HG02852 (cell line): Measurements from ENCODE around the gene PRMT7.
A peak's percentile ranks its signal among the peaks of the same experiment; 100 is the strongest.

Source experiments
- ATAC-seq: cut with Tn5 transposase; IDR thresholded peaks from one replicate; pipeline ENCODE4 v1.9.1; 2021; ENCODE audit warnings: mild to moderate bottlenecking, moderate library complexity; ENCODE audit not compliant: unreplicated experiment

The PRMT7 gene, protein sequence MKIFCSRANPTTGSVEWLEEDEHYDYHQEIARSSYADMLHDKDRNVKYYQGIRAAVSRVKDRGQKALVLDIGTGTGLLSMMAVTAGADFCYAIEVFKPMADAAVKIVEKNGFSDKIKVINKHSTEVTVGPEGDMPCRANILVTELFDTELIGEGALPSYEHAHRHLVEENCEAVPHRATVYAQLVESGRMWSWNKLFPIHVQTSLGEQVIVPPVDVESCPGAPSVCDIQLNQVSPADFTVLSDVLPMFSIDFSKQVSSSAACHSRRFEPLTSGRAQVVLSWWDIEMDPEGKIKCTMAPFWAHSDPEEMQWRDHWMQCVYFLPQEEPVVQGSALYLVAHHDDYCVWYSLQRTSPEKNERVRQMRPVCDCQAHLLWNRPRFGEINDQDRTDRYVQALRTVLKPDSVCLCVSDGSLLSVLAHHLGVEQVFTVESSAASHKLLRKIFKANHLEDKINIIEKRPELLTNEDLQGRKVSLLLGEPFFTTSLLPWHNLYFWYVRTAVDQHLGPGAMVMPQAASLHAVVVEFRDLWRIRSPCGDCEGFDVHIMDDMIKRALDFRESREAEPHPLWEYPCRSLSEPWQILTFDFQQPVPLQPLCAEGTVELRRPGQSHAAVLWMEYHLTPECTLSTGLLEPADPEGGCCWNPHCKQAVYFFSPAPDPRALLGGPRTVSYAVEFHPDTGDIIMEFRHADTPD

DNA sequence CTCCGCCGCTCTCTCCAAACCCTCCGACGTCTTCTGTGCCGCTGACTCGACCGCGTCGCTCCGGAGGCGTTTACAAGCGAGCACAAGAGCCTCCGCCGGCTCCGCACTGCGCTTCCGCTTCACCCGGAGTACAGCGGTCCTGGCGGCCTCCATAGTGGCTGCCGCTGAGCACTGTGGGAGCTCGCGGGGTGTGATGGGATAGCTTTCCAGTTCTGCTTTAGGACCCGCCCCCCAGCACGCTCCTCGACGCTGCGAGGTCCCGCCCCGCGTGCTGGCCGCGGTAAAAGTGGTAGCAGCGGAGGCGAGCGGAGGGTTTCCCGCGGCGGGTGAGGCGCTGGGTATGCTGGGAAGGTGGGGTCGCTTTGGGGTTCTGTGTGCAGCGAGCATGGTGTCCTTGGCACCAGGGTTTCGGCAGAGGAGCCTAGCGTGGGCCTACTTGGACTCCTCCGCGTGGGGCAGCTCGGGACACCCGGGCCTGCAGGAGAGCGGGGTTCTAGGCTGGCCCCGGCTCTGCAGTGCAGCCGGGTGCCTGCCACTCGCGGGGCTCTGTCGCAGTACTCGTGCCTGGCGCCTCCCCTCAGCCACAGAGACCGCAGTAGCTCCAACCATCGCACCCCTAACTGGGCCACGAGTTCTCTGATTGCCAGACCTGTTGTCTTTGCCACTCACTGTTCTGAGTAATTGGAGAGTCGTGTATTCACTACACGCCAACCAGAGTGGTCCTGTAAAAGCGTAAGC, at the start of gene PRMT7, which contains the start of gene SLC7A6OS:
TSS of gene PRMT7 (plus strand) at position 246 of the 738 bp plus-strand sequence. CDS start 4,961 bp downstream, outside the sequence.
TSS of gene SLC7A6OS (minus strand) at position 173 of the 738 bp plus-strand sequence. CDS start at position 153, 20 bp downstream.
- peak; percentile 97 for ATAC-seq

DNA sequence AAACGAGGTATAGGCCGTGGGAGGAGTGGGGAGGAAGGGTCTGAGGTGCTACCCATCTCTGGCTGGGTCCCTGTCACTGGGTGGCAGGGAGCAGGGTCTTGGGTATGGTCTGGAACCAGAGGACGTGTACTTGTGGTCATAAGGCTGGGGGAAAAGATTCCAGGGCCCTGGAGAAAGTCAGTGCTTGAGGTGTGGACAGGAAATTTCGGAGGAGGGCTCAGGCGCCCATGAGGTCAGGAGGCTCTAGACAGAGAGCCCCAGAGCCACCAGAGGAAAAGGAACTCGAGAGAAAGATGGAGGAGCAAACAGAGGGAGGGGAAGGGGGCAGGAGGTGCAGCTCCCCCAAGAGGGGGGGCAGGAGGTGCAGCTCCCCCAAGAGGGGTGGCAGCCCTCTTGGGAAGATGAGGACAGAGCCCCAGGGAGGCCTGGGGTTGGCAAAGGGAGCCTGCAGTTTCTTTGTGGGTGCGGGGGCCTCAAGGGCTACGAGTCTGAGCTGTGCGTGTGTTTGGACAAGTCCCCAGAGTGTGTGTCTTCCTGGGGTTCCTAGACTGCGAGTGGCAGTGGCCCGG, 47.2 kb upstream of the PRMT7 start:
- ATAC-seq = peak; percentile 5

DNA sequence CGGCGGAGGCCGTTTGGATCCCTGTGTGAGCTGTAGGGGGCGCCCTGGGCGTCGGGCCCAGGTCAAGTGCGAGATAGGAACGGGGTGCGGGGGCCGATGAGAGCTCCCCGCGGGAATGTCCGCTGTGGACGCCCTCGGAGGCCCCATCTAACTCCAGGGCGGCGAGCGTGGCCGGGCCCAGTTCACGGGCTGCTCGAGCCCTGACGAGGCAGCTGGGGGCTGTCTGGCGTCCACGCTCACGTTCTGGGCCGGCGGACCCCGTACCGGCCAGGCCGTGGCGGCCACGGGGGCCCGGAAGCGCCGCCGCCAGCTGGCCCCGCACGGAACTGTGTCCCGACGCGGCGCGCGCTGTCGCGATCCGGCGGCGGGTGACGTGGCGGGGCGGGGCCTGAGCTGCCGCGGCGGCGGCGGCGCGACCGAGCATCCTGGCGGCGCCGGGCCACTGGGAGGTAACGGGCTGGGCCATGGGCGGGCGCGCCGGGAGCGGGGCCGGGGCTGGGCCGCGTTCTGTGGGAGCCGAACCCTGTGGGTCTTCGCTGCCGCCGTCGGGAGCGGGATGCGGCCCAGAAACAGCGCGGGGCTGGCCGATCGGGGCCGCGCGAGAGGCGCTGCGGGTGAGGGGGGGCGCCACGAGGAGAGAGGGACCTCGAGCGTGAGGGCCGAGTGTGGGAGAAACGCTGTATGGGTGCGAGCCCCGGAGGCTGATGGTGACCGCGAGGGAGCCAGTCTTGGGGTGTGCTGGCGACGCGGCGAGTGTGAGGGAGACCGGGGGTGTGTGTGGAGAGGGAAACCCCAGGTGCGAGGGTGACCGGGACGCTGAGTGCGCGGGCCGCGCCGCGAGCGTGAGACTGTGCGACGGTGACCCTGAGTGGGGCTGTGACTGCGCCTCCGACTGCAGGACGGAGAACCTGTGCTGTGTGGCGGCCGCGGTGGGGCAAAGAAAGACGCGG, 46.4 kb upstream of the PRMT7 start, which contains the start of gene SLC7A6:
TSS of gene SLC7A6 (plus strand) at position 399 of the 950 bp plus-strand sequence. CDS start 10,201 bp downstream, outside the sequence.
- peak; percentile 69 for ATAC-seq

DNA sequence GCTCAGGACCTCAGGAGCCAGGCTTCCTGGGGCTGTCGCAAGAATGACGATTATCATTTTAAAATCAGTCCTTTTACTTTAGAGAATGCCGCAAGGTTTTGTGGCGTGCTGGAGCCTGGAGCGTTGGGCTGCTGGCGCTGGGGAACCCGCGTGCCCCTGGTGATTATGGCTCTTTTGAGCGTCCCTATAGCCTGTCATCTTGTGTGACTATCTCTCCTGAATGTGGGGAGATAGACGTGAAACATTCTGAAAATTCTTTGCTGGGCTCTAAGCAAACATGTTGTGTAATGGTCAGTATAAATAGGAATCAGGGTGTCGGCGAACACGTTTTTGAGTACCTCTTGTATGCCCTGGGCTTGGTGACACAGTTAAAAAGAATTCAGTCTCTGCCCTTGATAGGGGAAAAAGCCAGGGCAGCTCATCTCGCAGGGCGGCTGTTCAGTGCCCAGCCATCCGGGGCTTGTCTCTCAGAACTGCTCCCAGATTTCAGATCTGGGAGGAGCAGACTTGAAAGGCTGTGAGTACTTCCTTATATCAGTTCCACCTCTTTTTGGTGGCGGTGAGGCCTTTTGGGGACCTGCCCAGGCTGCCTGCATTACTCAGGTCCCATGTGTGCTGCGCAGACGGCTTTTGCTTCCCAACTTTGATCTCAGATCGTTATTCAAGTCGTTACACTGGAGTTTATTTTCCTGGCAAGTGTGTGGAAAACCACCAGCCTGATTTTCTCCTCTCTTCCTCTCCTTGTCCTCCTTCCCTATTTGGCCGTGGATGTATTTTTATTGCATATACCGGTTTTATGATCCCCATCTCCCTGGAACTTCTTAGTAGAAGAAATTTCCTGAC, 45.5 kb upstream of the PRMT7 start:
- no peak for ATAC-seq

DNA sequence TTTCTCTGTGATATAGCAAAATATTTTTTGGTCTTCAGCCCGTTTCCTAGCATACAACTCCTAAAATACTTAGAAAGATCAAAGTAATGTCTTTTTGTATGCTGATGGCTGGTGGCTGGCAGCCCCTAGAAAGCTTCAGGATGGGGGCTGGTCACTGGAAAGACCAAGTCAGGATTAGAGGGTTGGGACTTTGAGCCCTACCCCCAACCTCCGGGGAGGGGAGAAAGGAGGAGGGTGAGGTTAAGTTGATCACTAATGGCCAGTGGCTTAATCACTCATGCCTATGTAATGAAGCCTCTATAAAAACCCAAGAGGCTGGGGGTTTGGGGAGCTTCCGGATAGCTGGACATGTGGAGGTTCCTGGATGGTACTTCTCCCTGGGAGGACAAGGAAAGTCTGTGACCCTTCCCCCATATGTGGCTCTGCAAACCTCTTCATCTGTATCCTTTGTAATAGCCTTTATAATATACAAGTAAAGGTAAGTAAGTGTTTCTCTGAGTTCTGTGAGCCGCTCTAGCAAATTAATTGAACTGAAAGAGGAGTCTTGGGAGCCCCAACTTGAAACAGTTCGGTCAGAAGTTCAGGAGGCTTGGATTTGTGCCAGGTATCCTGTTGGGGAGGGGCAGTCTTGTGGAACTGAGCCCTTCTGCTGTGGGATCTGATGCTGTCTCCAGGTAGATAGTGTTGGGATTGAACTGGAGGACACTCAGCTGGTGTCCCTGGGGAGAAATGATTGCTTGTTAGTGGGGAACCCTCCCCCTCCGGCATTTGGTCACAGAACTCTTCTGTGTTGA, 43.0 kb upstream of the PRMT7 start:
- ATAC-seq = no peak

DNA sequence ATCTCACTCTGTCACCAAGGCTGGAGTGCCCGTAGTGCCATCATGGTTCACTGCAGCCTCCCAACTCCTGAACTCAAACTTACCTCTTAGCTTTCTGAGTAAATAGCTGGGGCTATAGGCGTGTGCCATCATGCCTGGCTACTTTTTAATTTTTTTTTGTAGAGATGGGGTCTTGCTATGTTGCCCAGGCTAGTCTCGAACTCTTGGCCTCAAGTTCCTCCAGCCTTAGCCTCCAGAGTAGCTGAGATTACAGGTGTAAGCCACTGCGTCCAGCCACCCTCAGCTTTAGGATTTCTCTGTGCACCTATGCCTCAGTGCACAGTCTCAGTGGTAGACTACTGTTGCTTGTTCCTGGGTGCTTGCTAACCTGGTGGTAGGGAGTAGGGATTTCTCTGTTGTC, 41.0 kb upstream of the PRMT7 start:
- no peak for ATAC-seq

DNA sequence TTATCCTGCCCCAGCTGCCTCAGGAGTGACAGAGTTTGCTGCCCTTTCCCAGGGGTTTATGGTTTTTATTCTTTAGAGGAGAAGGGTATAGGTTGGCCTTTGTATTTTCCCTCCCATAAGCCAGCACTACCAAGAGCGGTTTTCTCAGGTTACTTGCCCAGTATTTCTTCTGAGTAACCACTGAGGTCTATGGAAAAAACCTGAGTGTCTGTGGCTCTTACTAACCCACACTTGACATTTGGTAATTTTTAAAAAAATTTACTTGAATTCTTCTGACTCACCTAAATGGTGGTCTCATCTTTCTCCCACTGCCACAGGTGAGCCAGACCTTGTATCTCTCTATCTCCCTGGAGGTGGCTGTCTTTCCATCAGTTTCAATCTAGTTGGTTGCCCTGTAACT, 40.5 kb upstream of the PRMT7 start:
- no peak for ATAC-seq

DNA sequence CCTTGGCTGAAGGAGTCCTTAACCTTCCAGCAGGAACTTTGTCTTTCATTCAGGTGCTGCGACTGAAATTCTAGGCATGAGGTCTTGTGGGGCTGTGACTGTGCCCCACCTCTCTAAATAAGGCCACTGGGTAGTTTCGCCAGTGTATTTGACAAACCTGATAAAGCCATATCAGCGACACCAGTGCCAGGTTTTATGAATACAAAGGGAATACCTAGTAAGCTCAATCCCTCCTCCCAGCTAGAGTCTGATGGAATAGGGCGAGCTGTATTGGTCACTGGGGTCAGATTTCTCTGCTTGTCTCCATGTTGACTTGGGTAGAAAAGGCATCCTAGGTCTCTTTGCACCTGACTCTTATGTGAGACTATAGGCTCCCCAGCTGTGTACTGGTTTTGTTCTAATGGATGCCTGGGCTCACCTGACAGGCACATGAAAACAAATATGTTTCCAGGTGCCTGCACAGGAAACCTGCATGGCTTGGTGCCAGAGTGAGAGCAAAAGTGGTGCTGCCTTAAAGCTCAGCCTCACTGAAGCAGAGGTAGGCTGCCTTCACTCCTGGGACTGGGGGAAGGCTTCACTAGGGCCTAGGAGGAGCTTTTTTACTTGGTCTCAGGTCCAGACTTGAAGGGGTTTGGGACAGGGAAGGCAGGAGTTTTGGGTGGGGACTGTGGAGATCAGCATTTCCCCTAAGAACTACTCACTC, 38.2 kb upstream of the PRMT7 start:
- ATAC-seq = no peak

DNA sequence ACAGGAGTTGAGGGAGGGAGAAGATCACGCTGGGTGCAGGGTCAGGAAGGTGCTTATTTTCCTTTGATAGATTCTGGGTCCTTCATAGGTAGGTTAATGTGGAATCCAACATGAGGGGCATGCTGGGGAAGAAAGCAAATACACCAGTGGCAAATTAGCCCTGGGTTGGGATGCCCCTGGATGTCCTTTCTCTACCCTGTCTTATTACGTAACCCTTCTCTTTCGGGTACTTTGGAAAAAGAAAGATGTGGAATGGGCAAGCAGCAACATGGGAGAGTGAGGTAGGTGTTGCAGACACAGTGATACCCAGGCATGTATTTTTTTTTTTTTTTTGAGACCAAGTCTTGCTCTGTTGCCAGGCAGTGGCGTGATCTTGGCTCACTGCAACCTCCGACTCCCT, 37.4 kb upstream of the PRMT7 start:
- no peak for ATAC-seq

DNA sequence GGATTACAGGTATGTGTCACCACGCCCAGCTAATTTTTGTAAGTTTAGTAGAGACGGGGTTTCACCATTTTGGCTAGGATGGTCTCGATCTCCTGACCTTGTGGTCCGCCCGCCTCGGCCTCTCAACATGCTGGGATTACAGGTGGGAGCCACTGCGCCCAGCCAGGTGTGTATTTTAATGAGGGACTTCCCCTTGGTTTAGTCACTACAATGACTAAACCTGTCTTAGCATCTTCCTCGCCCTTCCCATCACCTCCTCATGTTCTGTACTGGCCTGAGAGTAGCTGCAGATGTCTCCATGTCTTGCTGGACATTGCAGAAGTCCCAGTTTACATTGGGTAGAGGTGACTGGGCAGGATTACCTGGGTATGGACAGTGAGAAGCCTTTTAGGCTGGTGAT, 36.9 kb upstream of the PRMT7 start:
- ATAC-seq = no peak

DNA sequence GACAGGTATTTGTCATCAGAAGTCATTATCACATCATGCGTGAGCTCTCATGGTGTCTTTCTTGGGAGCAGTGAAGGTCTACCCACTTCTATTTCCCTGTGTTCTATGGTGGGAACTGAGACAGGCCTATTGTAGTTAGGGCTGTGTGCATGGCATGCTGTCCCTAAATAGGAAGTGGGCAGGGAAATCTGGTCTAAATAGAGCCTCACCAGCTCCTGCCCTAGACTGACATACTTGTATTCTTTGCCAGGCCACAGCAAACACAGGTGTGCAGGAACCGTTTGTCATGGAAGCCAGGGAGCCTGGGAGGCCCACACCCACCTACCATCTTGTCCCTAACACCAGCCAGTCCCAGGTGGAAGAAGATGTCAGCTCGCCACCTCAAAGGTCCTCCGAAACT, 36.4 kb upstream of the PRMT7 start:
- ATAC-seq = no peak

DNA sequence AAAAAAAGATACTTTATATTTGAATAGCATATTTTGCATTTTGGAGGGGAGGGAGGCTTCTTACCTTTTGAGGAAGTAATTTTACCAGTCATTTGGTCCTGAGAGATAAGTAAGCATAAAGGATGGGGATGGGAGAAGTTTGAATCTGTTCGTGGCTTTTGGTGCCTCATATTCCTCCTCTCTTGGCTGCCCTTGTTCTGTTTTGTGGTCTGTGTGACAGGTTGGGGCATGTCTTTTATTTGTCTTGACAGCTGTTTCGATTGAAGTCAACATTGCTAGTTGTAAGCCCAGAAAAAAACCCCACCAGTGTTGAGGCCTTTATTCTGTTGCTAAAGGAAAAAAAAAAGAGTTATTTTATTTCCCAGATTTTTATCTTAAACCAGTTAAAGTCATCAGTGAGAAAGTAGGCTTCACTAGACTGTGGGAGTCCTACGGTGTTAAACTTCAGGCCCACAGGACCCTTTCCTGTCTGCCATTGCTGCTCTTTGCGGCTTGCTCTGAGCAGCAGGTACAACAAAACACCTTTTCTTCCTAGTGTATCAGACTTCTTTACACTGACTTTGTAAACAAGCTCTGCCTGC, 35.1 kb upstream of the PRMT7 start:
- peak; percentile 69 for ATAC-seq

DNA sequence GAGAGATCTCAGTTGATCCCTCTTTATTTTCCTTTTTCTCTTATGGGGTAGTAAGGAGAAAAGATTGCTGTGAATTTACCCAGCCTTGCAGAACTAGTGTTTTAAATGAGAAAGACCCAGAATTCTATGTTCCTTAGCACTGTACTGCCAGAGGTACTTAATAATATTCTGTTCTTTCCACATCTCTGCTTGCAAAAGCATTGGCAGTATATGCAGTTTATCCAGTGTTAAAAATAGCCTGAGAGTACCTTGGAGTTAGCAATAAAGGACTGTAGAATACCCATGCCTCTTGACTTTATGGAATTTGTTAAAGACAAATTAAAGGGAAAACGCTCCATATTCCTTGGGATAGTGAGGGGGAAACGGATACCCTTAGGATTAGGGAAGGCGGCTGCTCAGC, 34.6 kb upstream of the PRMT7 start:
- ATAC-seq = no peak

DNA sequence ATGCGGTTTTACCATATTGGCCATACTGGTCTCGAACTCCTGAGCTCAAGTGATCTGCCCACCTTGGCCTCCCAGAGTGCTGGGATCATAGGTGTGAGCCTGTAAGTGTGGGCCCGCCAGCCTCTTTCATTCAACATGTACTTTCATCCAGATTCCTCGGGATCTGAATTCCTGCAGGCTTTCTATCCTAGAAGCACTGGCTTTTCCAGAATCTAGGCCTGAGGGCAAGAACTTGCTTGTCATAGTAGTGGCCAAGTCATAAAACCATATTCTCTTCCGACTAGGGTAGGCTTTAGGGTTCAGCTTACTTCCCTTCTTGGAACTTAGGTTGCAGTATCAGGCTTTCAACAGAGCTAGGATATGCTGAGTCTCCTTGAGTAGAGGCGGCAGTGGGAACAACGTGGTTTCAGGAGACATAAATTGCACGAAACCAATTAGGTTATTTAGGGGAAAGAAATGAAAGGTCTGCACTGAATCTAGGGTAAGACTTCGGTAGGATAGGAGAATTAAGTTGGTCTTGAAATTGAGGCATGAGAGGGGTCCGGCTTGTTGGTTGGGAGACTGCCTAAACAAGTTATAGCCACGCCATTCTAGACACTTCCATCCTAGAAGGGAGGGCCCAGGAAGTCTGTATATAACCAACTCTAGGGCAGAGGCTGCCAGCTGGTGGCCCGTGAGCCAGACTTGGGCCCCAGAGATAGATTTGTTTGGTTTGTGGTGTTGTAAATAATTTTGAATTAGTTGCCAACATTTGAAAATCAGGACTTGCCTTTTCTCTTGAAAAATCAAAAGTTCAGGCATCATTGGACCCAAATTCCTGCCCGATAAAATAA, 30.9 kb upstream of the PRMT7 start:
- no peak for ATAC-seq

DNA sequence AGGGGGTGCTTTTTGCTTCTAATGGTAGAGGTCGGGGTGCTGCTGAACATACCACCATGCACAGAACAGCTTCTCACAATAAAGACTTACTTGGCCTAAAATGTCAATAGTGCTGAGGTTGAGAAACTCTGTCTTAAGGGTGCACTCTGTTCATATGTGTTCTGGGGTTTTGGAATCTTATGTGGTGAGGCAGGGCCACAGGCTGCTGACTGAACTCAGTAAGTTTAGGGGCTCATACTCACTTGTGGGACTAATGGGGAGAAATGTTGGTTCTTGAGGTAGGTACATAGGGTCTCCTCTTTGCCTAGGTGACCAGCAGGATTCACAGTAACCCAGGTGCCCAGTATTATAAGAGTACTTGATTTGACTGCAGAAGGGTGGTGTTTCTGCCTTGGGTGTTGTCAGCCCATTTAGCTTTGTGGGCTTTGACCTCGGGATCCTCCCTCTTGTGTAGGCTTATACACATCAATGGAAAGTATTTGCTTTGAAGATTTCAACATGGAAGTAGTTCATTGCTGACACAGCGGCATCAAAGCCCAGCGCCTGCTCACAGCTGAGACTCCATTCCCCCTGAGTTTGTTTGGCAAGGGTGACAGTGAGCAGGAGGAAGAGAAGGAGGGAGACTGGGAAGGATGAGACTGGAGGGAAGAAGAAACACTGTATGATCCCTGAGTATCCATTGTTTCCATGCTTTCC, 29.3 kb upstream of the PRMT7 start:
- ATAC-seq = no peak

DNA sequence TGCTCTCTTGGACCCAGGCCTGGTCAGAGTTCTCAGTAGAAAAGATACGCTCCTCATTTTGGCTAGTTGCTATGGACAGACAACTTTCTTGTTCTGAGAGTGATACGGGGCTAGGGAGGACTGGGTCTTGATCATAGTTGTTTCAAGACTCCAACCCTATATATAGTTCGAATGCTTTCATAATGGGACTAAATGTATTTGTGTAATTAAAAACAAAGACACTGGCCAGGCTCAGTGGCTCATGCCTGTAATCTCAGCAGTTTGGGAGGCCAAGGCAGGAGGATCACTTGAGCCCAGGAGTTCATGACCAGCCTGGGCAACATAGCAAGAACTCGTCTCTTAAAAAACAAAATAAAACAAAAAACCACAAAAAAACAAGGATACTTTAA, 28.8 kb upstream of the PRMT7 start:
- ATAC-seq = no peak
